K562 treated with DMSO at 1 percent for 48 hours (cell line): ENCODE results near the gene WDR77. TPM values are rescaled to one million over a fixed set of nuclear protein-coding genes. Genes with fewer than 3 reads are reported as not detected.

Experiments used
- total RNA-seq: library from RNA; unstranded; fragments of 300-600 nt; gene quantifications from 2 replicates; pipeline ENCODE4 v1.2.3, GENCODE V29; 2022; ENCODE audit warnings: low replicate concordance; ENCODE audit errors: extremely low read depth

WDR77 gene
- total RNA-seq = not detected in 2 replicates

DNA sequence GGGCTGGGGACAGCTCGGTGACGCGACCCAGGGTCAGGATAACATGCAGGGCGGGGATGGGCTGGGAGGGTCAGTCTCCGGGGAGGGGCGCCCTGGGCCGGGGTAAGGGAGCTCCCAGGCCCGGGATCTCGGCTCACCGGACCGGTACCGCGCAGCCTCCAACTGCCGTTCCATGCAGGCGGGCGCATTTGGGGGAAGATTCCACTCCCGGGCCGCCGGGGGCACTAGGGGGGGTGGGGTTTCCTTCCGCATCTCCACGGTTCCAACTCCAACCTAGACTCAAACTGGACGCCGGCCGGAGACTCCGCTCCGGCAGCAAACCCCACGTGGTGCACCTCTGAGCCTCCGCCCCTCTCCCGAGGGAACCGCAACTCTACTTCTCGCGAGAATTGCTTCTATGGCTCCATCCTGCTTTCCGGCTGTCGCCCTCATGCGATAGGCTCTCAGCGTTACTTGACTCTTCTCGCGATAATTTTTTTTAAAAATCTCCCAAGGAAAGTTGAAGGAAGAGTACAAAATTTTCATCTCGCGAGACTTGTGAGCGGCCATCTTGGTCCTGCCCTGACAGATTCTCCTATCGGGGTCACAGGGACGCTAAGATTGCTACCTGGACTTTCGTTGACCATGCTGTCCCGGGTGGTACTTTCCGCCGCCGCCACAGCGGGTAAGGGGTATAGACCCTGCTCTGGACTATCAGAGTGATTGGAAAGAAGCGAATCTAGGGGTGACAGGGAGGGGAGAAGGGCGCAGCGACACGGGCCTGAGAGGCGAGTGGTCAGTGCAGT is at the start of gene WDR77, which contains the start of gene ATP5PB:
Gene WDR77, minus strand, starts transcription at position 339 of the 785 bp plus-strand sequence. Its CDS starts 87 bp downstream, at position 252.
Gene ATP5PB, plus strand, starts transcription at position 547 of the 785 bp plus-strand sequence. Its CDS starts 78 bp downstream, at position 625.

Other genes with a start within 250 kb of the WDR77 start
- not detected in 2 replicates for gene DENND2D, start 248.6 kb downstream of the WDR77 start, total RNA-seq
- not detected in 2 replicates for gene CHI3L2, start 221.5 kb downstream of the WDR77 start, total RNA-seq
- not detected in 2 replicates for gene CHIA, start 158.4 kb downstream of the WDR77 start, total RNA-seq
- not detected in 2 replicates for gene OVGP1, start 21.5 kb downstream of the WDR77 start, total RNA-seq
- gene ATP5PB, start 208 bp upstream of the WDR77 start, total RNA-seq = not detected in 2 replicates
- not detected in 2 replicates for gene C1orf162, start 24.7 kb upstream of the WDR77 start, total RNA-seq
- gene ADORA3, start 54.4 kb upstream of the WDR77 start, total RNA-seq = not detected in 2 replicates
- not detected in 2 replicates for gene TMIGD3, start 54.4 kb upstream of the WDR77 start, total RNA-seq
- not detected in 2 replicates for gene RAP1A, start 170.5 kb upstream of the WDR77 start, total RNA-seq